HepG2 (cell line): ENCODE results near the gene STX10. TPM values are rescaled to one million over a fixed set of nuclear protein-coding genes. Genes with fewer than 3 reads are reported as not detected.

Experiments
- ARNTL ChIP-seq: sonication (generic); formaldehyde crosslinking; IDR thresholded peaks from 2 replicates; pipeline ENCODE4 v1.4.0; 2020; ENCODE audit warnings: mild to moderate bottlenecking, missing genetic modification reagents
- FOSL2 ChIP-seq: sonication (generic); formaldehyde crosslinking; IDR thresholded peaks from 2 replicates; pipeline ENCODE4 v1.4.0; 2020; ENCODE audit warnings: missing genetic modification reagents
- FOXC1 ChIP-seq: sonication (generic); formaldehyde crosslinking; IDR thresholded peaks from 2 replicates; pipeline ENCODE4 v1.8.0; 2022; ENCODE audit warnings: mild to moderate bottlenecking, missing genetic modification reagents, borderline replicate concordance
- HMGA1 ChIP-seq: sonication (generic); formaldehyde crosslinking; conservative IDR thresholded peaks from 2 replicates; pipeline ENCODE4 v1.4.0; 2020; ENCODE audit warnings: missing genetic modification reagents
- KDM2A ChIP-seq: sonication (generic); formaldehyde crosslinking; IDR thresholded peaks from 2 replicates; pipeline ENCODE4 v1.4.0; 2020; ENCODE audit warnings: low read depth, missing genetic modification reagents, borderline replicate concordance
- MED1 ChIP-seq: sonication (generic); formaldehyde crosslinking; IDR thresholded peaks from 2 replicates; pipeline ENCODE4 v1.4.0; 2020; ENCODE audit warnings: missing genetic modification reagents
- NFIC ChIP-seq: IDR thresholded peaks from 2 replicates; pipeline ENCODE4 v1.6.1; 2012; ENCODE audit warnings: mild to moderate bottlenecking, low read length, inconsistent platforms
- NKX3-1 ChIP-seq: sonication (generic); formaldehyde crosslinking; IDR thresholded peaks from 2 replicates; pipeline ENCODE4 v1.5.0; 2020; ENCODE audit warnings: missing genetic modification reagents
- PAX8 ChIP-seq: sonication (generic); formaldehyde crosslinking; IDR thresholded peaks from 2 replicates; pipeline ENCODE4 v1.8.0; 2022; ENCODE audit warnings: mild to moderate bottlenecking, missing genetic modification reagents, borderline replicate concordance
- POGZ ChIP-seq: sonication (generic); formaldehyde crosslinking; IDR thresholded peaks from 2 replicates; pipeline ENCODE4 v1.4.0; 2020; ENCODE audit warnings: mild to moderate bottlenecking, missing genetic modification reagents
- SATB2 ChIP-seq: sonication (generic); formaldehyde crosslinking; IDR thresholded peaks from 2 replicates; pipeline ENCODE4 v1.5.0; 2020; ENCODE audit warnings: missing genetic modification reagents
- SRF ChIP-seq: IDR thresholded peaks from 2 replicates; pipeline ENCODE4 v1.6.1; 2011; ENCODE audit warnings: mild to moderate bottlenecking, low read depth, low read length, moderate library complexity
- ZBTB7A ChIP-seq: sonication (generic); formaldehyde crosslinking; IDR thresholded peaks from 2 replicates; pipeline ENCODE4 v1.8.0; 2022; ENCODE audit warnings: mild to moderate bottlenecking, missing genetic modification reagents
- ZFP37 ChIP-seq: sonication (generic); formaldehyde crosslinking; IDR thresholded peaks from 2 replicates; pipeline ENCODE4 v1.4.0; 2020; ENCODE audit warnings: missing genetic modification reagents, borderline replicate concordance
- ZFP41 ChIP-seq: sonication (generic); formaldehyde crosslinking; IDR thresholded peaks from 2 replicates; pipeline ENCODE4 v1.4.0; 2020; ENCODE audit warnings: mild to moderate bottlenecking, missing genetic modification reagents, borderline replicate concordance
- ZNF331 ChIP-seq: sonication (generic); formaldehyde crosslinking; IDR thresholded peaks from 2 replicates; pipeline ENCODE4 v1.4.0; 2020; ENCODE audit warnings: missing genetic modification reagents
- ZNF382 ChIP-seq: sonication (generic); formaldehyde crosslinking; IDR thresholded peaks from 2 replicates; pipeline ENCODE4 v1.5.0; 2020; ENCODE audit warnings: missing genetic modification reagents, mild to moderate bottlenecking, borderline replicate concordance
- ZNF570 ChIP-seq: sonication (generic); formaldehyde crosslinking; IDR thresholded peaks from 2 replicates; pipeline ENCODE4 v1.4.0; 2020; ENCODE audit warnings: mild to moderate bottlenecking, missing genetic modification reagents, borderline replicate concordance
- ZSCAN31 ChIP-seq: sonication (generic); formaldehyde crosslinking; IDR thresholded peaks from 2 replicates; pipeline ENCODE4 v1.5.0; 2020; ENCODE audit warnings: low read depth, mild to moderate bottlenecking, missing genetic modification reagents
- polyA plus RNA-seq, 8 experiments: library from polyadenylated mRNA; depleted of rRNA in 3 of 8; stranded (reverse) in 7 of 8; unstranded in 1 of 8; fragments of >200 nt; fragmentation: Illumina TruSeq in 4 of 8; extraction: Trizol in 4 of 8; gene quantifications; 2 replicates each; pipeline versions ENCODE4 v1.2.1 to v1.2.3, GENCODE V29; 2011 to 2016; ENCODE audit warnings: low read depth in 4 of 8, missing spikeins in 1 of 8, mixed read lengths in 1 of 8; ENCODE audit not compliant: insufficient read depth in 1 of 8
- total RNA-seq, 5 experiments: library from RNA; depleted of rRNA; stranded (reverse); fragments of >200 nt; fragmentation: Illumina TruSeq; extraction: Trizol; gene quantifications; 2 replicates each; pipeline ENCODE4 v1.2.3, GENCODE V29; 2016; ENCODE audit warnings: low read depth in 1 of 5
- TF ChIP-seq, protein P1 (sequence below): sonication (generic); formaldehyde crosslinking; IDR thresholded peaks from 2 replicates; pipeline ENCODE4 v1.5.1; 2020; ENCODE audit warnings: mild to moderate bottlenecking, missing genetic modification reagents, moderate library complexity
- TF ChIP-seq, protein P2 (sequence below): sonication (generic); formaldehyde crosslinking; IDR thresholded peaks from 2 replicates; pipeline ENCODE4 v1.5.0; 2020; ENCODE audit warnings: missing genetic modification reagents
- TF ChIP-seq, protein P3 (sequence below): sonication (generic); formaldehyde crosslinking; IDR thresholded peaks from 2 replicates; pipeline ENCODE4 v1.4.0; 2020; ENCODE audit warnings: low read depth, mild to moderate bottlenecking, missing genetic modification reagents
- TF ChIP-seq, protein P4 (sequence below): sonication (generic); formaldehyde crosslinking; IDR thresholded peaks from 2 replicates; pipeline ENCODE4 v1.4.0; 2020; ENCODE audit warnings: missing genetic modification reagents, borderline replicate concordance

STX10 gene
- total and polyA plus RNA-seq, 2 of the 13 experiments (the other 11 are each of a cell fraction or from before 2014, with no cell fraction given) = 47.9 to 66.4 TPM

DNA sequence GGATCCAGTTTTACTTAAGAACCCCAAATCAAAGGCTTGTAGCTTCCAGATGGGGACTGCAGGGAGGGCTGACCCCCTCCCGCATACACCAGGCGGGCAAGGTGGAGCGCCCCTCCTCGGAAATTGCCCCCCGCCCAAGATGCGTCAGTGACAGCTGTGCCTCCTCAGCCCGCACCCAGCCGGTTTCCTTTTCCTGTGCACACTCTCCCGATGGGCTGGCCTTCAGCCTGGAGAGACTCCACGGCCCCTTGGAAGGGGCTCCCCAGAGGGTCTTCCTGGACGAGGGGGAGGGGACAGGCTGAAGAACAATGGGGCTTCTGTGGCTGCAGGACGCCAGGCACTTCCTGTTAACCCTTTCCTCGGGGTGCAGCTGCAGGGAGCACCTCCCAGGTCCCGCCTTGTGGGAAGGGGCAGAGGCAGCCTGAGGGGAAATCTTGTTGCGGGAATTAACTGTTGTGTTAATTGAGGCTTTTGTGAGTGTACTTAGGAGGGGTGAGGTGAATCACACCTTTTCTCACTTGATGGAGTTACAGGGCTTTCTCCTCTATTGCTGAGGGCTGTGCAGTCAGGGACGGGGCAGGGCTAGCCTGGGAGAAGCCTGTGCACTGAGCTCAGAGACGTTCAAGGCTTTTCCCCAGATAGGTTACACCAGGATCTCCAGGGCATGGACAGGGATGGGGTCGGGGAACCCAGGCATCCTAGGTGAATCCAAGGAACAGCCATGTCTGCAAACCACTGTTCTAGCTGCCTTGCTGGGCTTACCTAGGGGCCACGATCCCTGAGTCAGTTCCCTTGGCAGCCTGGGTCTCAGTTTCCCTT, 14.4 kb upstream of the STX10 start (continued):
- TF ChIP-seq, protein P1, sequence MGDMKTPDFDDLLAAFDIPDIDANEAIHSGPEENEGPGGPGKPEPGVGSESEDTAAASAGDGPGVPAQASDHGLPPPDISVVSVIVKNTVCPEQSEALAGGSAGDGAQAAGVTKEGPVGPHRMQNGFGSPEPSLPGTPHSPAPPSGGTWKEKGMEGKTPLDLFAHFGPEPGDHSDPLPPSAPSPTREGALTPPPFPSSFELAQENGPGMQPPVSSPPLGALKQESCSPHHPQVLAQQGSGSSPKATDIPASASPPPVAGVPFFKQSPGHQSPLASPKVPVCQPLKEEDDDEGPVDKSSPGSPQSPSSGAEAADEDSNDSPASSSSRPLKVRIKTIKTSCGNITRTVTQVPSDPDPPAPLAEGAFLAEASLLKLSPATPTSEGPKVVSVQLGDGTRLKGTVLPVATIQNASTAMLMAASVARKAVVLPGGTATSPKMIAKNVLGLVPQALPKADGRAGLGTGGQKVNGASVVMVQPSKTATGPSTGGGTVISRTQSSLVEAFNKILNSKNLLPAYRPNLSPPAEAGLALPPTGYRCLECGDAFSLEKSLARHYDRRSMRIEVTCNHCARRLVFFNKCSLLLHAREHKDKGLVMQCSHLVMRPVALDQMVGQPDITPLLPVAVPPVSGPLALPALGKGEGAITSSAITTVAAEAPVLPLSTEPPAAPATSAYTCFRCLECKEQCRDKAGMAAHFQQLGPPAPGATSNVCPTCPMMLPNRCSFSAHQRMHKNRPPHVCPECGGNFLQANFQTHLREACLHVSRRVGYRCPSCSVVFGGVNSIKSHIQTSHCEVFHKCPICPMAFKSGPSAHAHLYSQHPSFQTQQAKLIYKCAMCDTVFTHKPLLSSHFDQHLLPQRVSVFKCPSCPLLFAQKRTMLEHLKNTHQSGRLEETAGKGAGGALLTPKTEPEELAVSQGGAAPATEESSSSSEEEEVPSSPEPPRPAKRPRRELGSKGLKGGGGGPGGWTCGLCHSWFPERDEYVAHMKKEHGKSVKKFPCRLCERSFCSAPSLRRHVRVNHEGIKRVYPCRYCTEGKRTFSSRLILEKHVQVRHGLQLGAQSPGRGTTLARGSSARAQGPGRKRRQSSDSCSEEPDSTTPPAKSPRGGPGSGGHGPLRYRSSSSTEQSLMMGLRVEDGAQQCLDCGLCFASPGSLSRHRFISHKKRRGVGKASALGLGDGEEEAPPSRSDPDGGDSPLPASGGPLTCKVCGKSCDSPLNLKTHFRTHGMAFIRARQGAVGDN = peak; percentile 88
- TF ChIP-seq FOSL2 (CRISPR knock-in tag) (no peak; the same call in 1 of the 2 replicates), ARNTL (CRISPR knock-in tag) (peak; percentile 62; the same call in 1 of the 2 replicates), ZBTB7A (peak; percentile 99), HMGA1 (CRISPR knock-in tag) (no peak), ZNF331 (peak; percentile 62), MED1 (peak; percentile 90), KDM2A (CRISPR knock-in tag) (no peak; the same call in 1 of the 2 replicates), ZFP41 (CRISPR knock-in tag) (no peak), SATB2 (no peak), NFIC (peak; percentile 60; the same call in 1 of the 2 replicates), ZFP37 (CRISPR knock-in tag) (0 out of 2 replicates have a peak, but pooled peaks have one; percentile 34), PAX8 (CRISPR knock-in tag) (no peak), ZNF382 (no peak), SRF (0 out of 2 replicates have a peak, but pooled peaks have one; percentile 46), ZNF570 (no peak), ZSCAN31 (CRISPR knock-in tag) (no peak), NKX3-1 (CRISPR knock-in tag) (peak; percentile 68; the same call in 1 of the 2 replicates), FOXC1 (CRISPR knock-in tag) (no peak), POGZ (CRISPR knock-in tag) (peak; percentile 61; the same call in 1 of the 2 replicates)
- TF ChIP-seq, protein P2, sequence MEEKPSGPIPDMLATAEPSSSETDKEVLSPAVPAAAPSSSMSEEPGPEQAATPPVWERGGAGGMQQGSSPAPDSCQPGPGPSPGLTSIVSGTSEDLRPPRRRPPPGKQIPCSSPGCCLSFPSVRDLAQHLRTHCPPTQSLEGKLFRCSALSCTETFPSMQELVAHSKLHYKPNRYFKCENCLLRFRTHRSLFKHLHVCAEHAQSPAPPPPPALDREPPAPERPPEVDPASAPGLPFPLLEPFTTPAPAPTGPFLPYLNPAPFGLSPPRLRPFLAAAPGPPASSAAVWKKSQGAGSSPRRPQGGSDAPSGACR = no peak
- TF ChIP-seq, protein P3, sequence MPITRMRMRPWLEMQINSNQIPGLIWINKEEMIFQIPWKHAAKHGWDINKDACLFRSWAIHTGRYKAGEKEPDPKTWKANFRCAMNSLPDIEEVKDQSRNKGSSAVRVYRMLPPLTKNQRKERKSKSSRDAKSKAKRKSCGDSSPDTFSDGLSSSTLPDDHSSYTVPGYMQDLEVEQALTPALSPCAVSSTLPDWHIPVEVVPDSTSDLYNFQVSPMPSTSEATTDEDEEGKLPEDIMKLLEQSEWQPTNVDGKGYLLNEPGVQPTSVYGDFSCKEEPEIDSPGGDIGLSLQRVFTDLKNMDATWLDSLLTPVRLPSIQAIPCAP = 0 out of 2 replicates have a peak, but pooled peaks have one; percentile 31
- TF ChIP-seq, protein P4, sequence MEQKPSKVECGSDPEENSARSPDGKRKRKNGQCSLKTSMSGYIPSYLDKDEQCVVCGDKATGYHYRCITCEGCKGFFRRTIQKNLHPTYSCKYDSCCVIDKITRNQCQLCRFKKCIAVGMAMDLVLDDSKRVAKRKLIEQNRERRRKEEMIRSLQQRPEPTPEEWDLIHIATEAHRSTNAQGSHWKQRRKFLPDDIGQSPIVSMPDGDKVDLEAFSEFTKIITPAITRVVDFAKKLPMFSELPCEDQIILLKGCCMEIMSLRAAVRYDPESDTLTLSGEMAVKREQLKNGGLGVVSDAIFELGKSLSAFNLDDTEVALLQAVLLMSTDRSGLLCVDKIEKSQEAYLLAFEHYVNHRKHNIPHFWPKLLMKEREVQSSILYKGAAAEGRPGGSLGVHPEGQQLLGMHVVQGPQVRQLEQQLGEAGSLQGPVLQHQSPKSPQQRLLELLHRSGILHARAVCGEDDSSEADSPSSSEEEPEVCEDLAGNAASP (CRISPR knock-in tag) = peak; percentile 52
